ENCODE data around the gene NPW.
"Not testable (repeated sequence)": the region's sequence is repeated elsewhere in the genome, so short reads cannot be mapped to it uniquely, and the experiment has no call there.

The NPW gene

DNA sequence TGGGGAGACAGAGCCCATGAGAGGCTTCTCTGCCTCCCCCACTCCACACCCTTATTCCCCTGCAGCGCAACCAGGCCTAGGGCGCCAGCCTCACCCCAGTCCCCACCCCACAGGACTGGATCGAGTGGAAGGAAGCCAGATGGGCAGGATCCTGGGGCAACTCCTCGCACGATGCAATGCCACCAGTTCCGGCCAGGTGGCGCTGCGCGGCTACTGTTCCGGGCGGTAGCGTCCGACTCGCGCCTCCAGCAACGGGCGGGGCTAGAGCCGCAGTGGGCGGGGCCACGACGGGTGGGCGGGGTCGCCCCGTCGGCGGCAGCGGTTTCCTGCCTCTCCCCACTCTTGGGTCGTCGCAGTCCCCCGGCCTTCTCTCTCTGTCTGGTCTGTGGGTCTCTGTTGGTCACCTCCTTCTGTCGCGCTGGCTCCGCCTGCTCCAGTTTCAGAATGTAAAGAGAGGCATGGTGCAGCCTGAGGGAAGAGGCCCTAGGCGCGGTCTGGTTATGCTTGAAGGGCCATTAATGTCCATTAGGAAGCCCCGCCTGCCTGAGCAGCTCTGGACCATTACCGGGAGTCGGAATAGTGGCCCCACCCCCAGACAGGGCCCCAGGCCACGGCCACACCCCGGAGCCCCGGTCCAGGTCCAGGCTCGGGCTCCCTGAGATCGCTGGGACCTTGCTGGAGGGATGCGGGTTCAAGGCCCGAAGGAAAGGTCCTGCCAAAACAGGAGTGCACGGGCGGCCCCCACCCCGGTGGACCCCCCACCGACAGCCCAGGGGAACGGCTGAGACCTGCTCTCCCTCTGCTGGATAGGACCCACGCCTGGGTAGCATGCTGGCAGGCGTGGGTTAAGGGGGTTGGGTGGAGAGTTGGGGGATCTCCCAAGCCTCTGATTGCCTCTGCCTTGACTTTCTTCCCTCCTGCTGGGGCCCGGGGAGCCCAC lies 3.8 kb downstream of the NPW start:
- DNase-seq: peak; percentile 92

DNA sequence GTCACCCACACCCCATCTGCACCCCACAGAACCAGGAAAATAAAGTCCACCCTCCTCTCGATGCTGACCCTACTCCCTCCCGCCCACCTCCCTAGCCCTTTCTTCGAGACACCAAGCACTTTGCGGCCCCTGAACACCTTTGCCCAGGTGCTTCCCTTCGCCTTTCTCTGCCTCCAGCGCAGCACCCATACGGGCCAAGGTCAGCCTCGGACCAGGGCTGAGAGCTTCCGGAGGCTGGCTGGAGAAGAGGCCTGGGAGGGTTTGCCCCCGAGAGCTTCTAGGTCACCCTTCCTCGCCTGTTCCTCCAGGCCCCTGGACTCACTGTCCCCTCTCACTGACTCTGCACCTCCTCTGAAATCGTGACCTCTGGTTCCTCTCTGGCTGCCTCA lies 4.4 kb downstream of the NPW start:
- DNase-seq: no peak

DNA sequence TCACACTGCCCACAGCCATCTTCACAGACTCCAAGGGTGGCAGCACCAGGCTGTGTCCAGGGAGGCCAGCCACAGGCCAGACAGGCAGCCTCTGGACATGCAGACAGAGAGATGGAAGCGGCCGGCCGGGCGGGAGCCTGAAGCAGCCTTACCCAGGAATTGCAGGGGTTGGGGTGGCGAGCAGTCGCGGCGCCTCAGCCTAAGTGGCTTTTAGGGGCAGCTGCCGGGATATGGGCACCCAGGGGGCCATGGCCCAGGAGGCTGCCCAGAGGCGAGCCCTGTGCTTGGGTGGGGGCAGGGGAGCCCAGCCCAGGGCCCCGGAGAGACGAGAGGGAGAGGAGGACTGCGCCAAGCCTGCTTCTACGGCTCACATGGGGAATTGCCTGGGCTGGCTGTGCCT lies 5.7 kb downstream of the NPW start:
- DNase-seq: no peak

DNA sequence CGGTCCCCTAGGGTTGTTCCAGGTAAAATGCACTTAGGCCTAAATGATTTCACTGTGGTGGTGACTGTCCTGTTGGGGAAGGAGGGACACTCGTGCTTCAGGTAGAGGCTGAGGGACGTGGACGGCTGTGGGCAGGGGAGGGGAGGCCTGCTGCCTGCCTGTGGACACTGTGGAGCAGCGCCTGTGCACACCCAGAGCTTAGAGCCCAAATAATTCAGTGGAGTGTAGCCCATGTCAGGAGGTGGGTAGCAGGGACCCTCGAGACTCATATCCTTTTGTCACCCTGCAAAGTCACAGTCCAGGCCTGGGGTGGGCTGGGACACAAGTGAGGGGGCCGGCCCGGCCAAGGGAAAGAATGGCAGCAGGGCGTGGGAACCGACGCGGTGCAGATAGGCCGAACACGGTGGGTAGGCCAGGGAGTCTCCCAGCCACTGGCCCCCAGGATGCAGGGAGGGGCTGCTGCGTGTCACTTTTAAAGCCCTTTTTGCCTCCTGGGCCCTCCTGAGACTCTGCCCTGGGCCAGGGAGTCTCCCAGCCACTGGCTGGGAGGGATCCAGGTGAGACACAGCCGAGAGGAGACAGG lies 6.4 kb downstream of the NPW start:
- DNase-seq: no peak

DNA sequence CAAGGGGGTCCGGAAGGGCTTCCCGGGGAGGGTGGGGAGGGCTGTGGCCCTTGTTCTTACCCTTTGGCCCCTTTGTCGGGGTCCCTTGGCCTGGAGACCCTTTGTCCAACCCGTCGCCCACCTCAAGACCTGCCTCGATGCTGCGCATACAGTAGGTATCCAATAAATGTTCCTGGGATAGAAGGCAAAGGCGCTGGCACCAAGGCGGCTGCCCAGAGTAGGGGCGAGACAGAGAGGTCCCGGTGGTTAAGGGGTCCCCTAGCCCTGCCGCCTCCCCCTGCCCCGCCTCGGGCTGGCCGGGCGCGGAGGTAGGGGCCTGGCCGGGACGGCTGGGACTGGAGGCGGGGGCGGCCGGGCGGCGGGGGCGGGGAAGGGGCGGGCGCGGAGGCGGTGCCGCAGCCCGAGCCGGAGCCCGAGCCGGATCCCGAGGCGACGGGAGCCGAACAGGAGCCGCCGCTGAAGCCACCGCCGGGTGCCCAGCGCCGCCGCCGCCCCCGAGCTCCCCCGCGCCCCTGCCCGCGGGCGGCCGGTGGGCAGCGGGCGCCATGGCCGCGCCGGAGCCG lies 7.0 kb downstream of the NPW start, which contains the start of gene NHERF2:
Gene NHERF2, plus strand, starts transcription at position 442 of the 563 bp plus-strand sequence. Its CDS starts 104 bp downstream, at position 546.
- DNase-seq: peak; percentile 66

DNA sequence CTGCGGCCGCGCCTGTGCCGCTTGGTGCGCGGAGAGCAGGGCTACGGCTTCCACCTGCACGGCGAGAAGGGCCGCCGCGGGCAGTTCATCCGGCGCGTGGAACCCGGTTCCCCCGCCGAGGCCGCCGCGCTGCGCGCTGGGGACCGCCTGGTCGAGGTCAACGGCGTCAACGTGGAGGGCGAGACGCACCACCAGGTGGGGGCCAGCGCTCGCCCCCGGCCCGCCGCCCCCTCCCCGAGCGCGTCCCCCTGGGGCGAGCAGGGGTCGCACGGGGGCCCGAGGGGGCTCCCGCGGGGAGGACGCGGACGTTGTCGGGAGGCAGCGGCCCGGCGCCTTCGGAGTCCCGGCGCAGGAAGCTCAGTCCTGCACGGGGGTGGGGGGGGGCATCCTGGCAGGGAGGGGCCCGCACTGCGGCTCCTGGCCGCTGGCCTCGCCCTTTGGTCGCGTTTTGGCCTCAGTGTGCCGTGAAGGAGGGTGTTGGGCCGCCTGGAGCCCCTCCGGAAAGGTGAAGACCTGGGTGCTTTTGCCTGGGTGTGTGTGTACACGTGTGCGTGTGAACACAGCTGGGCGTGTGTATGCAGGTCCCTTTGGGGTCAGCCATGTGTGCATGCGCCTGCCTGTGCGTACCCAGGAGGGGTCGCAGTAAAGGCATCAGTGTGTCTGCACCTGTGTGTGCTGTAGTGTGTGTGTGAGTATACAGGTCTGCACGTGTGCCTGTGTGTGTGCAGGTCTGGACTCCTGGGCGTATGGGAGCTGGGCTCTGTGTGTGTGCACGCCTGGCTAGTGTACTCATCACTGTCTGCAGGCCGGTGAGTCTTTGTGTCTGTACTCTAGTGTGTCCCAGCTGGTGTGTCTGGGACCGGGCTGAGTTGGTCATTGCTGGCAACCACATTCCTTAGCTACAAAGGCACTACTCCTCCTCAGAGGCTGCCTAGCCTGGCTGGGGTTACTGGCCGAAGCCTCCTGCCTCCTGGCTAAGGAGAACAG lies 7.7 kb downstream of the NPW start:
- DNase-seq: peak; percentile 65

DNA sequence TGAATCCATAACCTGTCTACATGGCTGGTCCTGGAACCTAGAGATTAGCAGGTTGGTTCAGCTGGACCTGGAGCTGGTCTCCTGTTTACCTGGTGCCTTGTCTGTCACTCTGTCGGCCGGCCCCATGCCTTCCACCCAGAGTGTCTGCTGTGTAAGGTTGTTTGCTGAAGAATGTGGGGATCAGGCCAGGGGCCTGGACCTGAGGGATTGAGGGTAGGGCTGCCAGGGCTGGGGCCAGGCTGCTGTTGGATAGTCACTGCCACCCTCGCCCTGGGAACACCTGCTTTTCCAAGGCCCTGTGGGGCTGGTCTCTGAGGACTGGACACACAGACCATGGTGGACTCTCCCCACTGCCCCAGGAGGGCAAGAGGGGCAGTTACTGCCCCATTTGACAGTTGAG lies 8.6 kb downstream of the NPW start:
- DNase-seq: no peak

DNA sequence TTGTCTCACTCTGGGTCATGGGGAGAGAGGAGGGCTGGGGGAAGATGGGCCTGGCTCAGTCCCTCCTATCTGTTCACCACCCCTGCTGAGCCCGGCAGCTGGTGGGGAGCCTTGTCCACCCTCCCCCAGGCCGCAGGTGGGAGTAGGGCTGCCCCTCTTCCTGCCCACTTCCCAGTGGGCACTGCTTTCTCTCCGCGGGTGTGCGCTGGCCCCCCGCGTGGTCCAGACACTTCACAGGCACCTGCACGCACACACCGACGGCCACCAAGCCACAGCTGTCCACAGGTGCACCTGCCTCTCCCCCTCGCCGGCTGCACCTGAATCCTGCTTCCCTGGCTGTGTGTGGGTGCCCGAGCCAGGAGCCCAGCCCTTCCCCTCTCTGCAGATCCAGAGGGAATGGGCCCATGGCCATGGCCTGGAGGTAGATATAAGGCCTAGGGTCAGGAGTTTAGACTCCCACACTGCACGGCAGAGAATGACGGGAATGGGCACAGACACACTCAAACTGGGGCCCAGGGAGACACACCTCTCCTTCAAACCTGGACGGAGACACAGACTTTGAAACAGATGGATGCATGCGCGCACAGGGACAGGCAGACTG lies 9.1 kb downstream of the NPW start:
- DNase-seq: peak; percentile 44

DNA sequence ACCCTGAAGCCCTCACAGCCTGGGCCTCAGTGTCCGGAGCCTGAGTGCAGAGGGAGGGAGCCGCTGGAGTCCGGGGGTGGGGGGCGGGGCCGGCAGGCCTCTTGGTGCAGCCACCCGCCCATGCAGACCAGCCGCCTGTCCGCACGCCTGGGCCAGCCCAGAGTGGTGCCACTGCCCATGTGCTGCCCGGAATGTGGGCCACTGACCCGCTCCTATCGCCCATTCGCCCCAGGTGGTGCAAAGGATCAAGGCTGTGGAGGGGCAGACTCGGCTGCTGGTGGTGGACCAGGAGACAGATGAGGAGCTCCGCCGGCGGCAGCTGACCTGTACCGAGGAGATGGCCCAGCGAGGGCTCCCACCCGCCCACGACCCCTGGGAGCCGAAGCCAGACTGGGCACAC lies 9.8 kb downstream of the NPW start:
- DNase-seq: no peak

DNA sequence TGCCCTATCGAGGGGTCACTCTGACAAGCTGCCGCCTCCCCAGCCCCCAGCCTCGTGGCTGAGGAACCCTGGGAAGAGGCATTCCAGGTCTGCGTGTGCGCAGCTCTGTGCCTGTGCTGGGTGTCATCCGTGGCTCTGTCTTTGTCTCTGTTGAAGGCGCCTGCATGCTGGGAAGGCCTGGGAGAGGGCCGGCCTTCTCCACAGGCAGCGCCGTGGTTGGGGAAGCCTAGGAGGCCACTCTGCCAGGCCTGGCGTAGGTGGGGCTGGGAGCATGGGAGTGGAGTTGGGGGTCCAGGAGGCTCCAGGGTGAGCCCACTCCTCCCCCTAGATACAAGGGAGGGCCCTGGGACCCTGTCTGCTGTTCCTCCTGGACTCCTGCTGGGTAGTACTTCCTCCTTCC lies 10.5 kb downstream of the NPW start:
- no peak for DNase-seq

DNA sequence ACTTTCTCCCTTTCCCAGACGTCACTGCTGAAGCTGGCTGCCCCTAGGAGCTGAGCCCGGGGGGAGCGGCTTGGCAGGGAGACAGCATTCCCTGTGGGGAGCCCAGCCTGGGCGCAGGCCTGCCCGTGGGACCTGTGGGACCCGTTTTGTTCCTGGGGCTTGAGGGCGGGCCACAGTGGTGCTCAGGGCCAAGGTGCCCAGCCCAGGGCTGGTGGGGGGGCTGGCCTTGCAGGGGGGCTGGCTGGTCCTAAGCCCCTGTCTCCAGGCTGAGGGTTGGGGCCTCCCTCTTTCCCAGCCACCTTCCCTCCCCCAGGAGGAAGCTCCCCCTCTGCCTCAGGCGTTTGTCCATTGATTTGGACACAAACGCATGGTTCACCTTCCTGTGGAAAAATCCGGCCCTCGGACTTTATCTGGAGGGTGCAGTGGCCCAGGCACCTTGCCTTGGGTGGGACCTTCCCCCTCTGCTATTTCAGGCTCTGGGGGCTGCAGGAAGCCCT lies 11.5 kb downstream of the NPW start:
- DNase-seq: no peak

DNA sequence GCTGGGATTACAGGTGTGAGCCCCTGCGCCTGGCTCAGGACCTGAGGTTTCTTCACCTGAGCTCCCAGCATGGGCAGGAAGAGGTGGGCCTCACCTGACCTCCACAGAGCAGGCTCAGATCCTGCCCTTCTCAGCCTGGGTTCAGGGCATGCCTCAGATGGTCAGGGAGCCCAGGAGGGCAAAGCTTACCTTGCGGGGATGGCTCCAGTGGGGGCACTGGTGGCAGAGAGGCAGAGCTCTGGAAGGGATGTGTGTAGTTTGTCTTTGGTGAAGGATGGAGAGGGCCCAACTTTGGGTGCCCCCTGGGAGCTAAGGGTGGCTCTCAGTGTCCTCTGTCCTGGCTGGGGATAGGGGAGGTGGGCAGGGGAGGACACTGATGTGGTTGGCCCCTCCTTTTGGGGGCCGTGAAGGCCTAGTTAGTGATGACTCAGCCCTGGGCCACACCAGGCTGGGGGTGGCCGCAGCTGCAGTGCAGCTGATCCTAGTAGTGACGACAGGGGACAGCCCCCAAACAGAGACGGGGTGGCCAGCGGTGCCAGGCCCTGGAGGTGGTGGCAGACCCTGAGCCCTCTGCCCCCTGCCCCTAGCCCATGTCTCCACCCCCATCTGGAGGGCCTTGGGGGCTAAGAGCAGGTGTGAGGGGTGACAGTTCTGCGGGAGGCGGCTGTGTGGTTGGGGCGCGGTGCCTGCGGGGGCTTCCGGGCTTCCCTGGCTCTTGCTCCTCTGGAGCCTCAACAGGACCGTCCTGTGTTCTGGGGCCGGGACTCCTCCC lies 12.9 kb downstream of the NPW start:
- no peak for DNase-seq

DNA sequence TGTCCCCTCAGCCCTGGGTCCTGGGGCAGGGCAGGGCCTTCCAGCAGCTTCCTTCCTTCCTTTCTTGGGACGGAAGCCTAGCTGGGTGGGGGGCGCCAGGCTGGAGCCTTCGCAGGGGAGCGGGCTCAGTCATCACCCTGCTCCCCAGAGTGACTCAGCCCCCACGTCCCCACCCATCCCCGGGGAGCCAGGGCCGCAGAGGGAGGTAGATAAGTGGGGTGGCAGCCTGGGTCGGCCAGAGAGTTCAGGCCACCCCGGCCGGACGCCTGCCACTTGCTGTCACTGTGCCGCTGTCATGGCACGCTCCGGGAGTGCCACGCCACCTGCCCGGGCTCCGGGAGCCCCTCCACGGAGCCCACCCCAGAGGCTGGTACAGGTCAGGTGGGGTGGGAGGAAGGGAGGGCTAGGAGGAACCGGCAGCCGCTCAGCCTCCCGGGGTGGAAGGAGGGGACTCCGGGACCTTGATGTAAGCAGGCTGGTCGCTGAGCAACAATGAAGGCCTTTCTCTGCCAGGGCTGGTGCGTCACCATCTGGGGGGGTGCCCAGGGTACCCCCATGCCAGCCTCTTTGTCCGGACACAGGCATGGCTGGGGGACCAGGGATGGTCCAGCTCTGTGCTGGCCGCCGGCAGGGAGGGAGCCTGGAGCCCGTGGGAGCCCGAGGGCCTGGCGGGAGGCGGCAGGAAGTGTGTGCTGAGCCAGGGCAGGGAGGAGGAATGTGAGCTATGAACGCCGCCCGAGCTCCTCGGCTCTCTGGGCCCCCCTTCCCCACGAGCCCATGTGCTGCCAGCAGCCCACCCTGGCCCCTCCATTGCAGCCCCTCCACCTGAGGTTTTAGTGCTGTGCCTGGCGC lies 13.7 kb downstream of the NPW start:
- DNase-seq: peak; percentile 37

DNA sequence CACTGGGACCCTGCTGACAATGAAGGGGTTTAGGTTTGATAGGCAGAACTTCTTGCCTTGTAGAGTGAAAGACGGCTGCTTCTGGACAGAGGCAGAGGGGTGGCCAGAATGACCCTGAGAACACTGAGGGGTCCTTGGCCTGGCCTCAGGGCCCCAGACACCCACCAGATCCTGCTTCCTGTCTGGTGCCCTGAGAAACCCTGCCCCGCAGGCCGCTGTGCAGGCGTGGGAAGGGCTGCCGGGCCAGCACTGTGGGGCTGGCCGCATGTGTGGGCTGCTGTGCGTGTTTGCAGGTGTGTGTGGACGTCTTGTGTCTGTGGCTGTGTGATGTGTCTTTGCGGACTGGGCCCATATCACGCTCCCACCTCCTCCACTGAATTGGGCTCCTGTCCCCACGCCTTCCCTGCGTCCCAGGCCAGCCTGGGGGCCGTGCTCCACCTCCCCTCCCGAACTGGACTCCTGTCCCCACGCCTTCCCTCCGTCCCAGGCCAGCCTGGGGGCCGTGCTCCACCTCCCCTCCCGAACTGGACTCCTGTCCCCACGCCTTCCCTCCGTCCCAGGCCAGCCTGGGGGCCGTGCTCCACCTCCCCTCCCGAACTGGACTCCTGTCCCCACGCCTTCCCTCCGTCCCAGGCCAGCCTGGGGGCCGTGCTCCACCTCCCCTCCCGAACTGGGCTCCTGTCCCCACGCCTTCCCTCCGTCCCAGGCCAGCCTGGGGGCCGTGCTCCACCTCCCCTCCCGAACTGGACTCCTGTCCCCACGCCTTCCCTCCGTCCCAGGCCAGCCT lies 14.5 kb downstream of the NPW start:
- not testable (repeated sequence) for DNase-seq

DNA sequence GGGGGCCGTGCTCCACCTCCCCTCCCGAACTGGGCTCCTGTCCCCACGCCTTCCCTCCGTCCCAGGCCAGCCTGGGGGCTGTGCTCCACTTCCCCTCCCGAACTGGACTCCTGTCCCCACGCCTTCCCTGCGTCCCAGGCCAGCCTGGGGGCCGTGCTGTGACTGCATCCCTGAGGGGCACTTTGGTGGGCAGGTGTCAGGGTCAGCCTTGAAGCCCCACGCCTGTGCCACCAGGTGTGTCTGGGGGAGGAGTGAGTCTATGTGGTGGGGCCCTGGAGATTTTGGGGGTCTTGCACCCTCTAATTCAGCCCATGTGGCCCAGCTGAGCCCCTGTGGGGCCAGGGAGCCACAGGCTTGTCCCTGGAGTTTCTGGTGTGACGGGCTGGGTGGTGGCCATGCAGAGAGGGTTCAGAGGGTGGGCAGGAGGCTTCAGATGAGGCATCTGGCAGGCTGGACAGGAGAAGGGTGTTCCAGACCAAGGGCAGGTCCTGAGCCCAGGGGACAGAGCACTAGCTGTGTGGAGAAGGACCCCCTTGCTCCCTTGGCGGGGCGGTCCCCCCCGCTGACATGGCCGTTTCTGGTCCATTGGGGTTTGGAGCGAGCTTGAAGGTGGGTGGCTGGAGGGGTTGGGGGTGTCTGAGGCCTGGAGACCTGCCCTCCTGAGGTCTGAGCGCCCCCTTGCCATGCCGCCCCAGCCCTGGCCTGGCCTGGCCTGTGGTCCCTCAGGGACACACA lies 15.3 kb downstream of the NPW start:
- no peak for DNase-seq

DNA sequence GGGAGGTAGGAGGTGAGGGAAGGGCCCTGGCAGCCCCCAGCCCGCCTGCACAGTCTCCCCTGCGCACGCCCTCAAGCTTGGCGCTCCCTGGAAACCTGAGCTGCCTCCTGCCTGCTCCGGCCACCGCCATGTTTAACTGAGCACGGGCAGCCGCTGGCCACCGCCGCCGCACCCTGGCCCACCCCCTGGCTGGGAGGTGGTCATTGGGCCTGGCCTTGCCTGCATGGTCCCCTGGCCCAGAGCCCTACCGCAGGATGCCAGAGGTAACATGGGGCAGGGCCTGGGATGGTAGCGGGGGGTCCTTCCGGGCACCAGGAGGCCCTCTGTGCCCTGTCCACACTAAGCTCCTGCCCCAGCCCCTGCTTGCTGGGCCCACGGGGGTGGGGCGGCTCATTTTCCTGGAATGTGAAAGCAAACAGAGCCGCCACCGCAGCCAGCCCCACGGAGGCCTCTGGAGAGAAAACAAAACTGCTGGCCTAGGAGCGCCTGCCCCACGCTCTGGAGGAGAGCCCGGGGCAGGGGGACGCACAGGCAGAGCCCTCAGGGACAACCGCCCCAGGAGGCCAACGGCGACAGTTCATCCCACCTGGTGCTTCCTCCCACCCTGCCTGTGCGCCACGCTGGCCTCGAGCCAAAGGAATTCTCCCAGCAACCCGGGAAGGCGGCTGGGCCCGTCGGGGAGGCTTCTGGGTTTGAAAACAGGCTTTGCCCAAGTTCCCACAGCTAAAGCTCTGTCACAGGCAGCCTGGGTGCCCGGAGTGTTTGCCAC lies 16.0 kb downstream of the NPW start:
- peak; percentile 68 for DNase-seq

DNA sequence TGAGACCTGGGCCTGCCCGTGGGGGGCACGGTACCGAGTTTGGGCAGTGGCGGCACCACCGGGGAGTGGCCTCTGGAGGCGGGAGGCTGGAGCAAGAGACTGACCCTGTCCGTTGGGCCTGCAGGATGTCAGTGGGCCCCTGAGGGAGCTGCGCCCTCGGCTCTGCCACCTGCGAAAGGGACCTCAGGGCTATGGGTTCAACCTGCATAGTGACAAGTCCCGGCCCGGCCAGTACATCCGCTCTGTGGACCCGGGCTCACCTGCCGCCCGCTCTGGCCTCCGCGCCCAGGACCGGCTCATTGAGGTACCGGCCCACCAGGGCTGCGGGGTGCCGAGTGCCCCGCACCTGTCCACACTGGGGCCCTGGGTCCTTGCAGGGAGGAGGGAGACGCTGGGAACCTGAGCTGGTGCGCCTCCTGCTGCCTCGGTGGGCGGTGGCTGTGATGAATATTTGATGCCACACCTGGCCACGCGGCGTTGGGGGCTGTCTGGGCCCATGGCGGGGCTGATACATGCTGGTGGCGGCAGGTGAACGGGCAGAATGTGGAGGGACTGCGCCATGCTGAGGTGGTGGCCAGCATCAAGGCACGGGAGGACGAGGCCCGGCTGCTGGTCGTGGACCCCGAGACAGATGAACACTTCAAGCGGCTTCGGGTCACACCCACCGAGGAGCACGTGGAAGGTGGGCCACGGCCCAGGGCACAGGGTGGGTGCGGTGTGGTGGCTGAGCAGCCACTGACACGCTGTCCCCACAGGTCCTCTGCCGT lies 16.8 kb downstream of the NPW start:
- no peak for DNase-seq

Data from DMS53 (cell line).